ENCODE data around the gene HOXB4. TPM values are rescaled to one million over a fixed set of nuclear protein-coding genes. Genes with fewer than 3 reads are reported as not detected.

HOXB4 gene
- total RNA-seq, 2 donors from 2014 or later, result 0.41 to 1.1 TPM

DNA sequence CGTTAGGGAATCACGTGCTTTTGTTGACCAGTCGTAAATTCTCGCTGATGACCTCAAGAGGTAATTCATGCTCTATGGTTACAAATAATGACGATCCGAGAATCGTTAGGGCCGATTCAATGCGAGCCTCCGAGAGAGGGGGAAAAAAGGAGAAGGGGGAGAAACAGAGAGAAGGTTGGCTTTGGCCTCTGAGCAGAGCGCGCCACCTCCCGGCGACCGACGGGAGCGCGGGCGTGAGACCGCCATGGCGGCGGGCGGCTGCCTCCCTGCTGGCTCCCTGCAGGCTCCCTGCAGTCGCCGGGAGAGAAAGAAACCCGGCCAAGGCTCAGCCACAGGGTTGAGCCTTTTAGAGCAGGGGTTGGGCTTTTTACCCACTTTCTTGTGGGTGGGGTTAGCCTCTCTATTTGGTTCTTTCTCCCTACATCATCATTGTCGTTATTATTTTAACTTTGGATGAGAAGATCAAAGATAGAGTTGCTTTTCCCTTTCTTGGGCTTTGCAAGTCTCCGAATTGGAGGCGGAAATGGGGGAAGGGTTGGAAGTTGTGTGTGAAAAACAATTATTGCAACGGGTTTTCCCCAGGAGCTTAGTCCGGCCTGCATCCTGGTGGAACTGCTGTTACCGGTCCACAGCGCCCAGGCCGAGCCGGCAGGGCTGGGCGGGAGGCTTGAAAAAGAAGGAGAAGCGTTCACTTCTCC lies 15.8 kb upstream of the HOXB4 start:
- Histone ChIP-seq H3K27me3 (replicated peaks; ENCODE audit: insufficient read depth) (peaks cover 39% of the 10 kb centered on the region), H3K4me1 (replicated peaks) (no peaks in the 10 kb centered on the region), H3K36me3 (no peaks in the 10 kb centered on the region), H3K9me3 (no peaks in the 10 kb centered on the region), H3K27ac (no peak overlapping the region), H3K4me3 (no peak overlapping the region)
- no peak for TF ChIP-seq POLR2A (IDR thresholded peaks at IDR 0.05)
- TF ChIP-seq, protein P1, sequence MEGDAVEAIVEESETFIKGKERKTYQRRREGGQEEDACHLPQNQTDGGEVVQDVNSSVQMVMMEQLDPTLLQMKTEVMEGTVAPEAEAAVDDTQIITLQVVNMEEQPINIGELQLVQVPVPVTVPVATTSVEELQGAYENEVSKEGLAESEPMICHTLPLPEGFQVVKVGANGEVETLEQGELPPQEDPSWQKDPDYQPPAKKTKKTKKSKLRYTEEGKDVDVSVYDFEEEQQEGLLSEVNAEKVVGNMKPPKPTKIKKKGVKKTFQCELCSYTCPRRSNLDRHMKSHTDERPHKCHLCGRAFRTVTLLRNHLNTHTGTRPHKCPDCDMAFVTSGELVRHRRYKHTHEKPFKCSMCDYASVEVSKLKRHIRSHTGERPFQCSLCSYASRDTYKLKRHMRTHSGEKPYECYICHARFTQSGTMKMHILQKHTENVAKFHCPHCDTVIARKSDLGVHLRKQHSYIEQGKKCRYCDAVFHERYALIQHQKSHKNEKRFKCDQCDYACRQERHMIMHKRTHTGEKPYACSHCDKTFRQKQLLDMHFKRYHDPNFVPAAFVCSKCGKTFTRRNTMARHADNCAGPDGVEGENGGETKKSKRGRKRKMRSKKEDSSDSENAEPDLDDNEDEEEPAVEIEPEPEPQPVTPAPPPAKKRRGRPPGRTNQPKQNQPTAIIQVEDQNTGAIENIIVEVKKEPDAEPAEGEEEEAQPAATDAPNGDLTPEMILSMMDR (IDR thresholded peaks at IDR 0.05), result peak; percentile 41 to 83 (median 68)
- peak; percentile 20 for DNase-seq (ENCODE audit: low spot score)
- intact Hi-C loops (cut with DNase I), result no loop called here
- WGBS, result 28% methylated on average over 37 of the region's 37 CpGs

DNA sequence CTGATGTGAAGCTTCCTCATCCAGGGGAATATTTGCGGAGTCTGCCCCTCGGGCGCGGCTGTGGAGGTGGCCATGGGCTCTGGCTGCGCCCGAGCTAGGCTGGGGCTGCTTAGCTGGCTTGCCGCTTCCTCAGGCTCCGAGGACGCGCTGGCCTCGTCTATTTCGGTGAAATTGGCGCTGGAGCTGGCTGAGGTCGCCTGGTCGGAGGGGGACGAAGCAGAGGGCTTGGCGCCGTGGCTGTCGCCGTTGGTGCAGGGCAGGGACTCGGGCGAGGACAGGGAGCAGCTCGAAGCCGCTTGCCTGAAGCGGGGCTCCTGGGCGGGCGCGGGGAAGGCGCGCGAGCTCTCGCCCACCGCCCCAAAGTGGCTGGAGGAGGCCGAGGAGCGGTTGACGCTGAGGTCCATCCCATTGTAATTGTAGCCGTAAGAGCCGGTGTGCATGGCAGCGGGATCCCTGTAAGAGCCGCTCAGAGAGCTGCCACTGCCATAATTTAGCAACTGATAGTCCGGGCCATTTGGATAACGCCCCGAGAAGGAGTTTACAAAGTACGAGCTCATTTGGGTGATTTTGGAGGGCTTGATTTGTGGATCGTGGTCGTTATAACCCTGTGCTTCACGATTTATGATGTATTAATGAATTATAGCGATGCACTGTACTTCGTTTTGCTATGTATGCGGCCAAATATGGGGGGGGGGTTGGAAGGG lies 15.1 kb upstream of the HOXB4 start, which contains the start of gene HOXB5:
HOXB5 (minus strand) TSS at position 654 of the 704 bp plus-strand sequence; CDS start at position 557, 97 bp downstream.
- intact Hi-C loops (cut with DNase I), result no loop called here
- TF ChIP-seq POLR2A (IDR thresholded peaks at IDR 0.05) (no peak), POLR2AphosphoS5 (IDR thresholded peaks at IDR 0.05) (no peak)
- TF ChIP-seq, protein P1 (IDR thresholded peaks at IDR 0.05), result no peak
- H3K4me1 ChIP-seq (replicated peaks), result no peaks in the 10 kb centered on the region
- H3K9me3 ChIP-seq, result no peaks in the 10 kb centered on the region
- H3K36me3 ChIP-seq, result no peaks in the 10 kb centered on the region
- no peak within 1 kb of the TSS for H3K4me3 ChIP-seq
- peaks cover 39% of the 10 kb centered on the region for H3K27me3 ChIP-seq (replicated peaks; ENCODE audit: insufficient read depth)
- no peak for DNase-seq (ENCODE audit: low spot score)
- 47% methylated on average over 50 of the region's 50 CpGs for WGBS
- no peak within 1 kb of the TSS for H3K27ac ChIP-seq

DNA sequence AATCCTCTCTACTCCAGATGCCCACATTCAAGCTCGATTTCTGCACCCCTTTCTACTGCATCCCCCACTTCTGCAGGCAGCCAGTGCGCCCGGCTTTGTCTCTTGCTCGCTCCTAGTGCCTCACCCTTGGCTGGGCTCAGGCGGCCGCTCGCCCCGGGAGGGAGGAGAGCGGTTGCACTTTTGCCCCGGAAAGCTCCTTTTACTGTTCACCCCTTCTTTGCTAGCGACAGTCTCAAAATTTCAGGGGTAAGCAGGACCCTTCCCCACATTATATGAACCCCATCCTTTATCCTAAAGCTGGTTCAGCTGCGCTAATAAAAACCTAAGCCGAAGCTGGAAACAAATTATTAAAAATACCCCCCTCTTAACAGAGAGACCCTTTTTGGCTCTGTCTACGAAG lies 14.4 kb upstream of the HOXB4 start:
- H3K4me1 ChIP-seq (replicated peaks), result no peaks in the 10 kb centered on the region
- no peak overlapping the region for H3K4me3 ChIP-seq
- no peaks in the 10 kb centered on the region for H3K9me3 ChIP-seq
- no peak overlapping the region for H3K27ac ChIP-seq
- no peak for DNase-seq (ENCODE audit: low spot score)
- intact Hi-C loops (cut with DNase I), result no loop called here
- H3K27me3 ChIP-seq (replicated peaks; ENCODE audit: insufficient read depth), result peaks cover 39% of the 10 kb centered on the region
- TF ChIP-seq POLR2A (IDR thresholded peaks at IDR 0.05) (no peak), POLR2AphosphoS5 (IDR thresholded peaks at IDR 0.05) (no peak)
- TF ChIP-seq, protein P1 (IDR thresholded peaks at IDR 0.05), result no peak
- 47% methylated on average over 14 of the region's 14 CpGs for WGBS
- H3K36me3 ChIP-seq, result no peaks in the 10 kb centered on the region

DNA sequence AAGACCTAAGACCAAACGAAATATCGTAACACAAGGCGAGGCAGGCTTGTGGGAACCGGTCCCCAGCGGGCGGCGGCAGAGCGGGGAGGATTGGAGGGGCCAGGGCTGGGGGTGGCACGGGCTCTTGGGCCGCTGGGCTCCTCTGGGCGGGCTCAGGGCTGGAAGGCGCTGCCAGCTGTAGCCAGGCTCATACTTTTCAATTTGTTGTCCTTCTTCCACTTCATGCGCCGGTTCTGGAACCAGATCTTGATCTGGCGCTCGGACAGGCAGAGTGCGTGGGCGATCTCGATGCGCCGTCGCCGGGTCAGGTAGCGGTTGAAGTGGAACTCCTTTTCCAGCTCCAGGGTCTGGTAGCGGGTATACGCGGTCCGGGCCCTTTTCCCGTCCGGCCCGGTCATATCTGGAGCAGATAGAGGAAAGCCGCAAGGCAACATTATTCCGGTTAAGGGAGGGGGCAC lies 13.9 kb upstream of the HOXB4 start:
- no peak for DNase-seq (ENCODE audit: low spot score)
- Histone ChIP-seq H3K4me1 (replicated peaks) (no peaks in the 10 kb centered on the region), H3K4me3 (no peak overlapping the region), H3K27ac (no peak overlapping the region), H3K9me3 (no peaks in the 10 kb centered on the region), H3K36me3 (no peaks in the 10 kb centered on the region), H3K27me3 (replicated peaks; ENCODE audit: insufficient read depth) (peaks cover 37% of the 10 kb centered on the region)
- TF ChIP-seq, protein P1 (IDR thresholded peaks at IDR 0.05), result no peak
- TF ChIP-seq POLR2AphosphoS5 (IDR thresholded peaks at IDR 0.05), result no peak
- 52% methylated on average over 33 of the region's 33 CpGs for WGBS
- intact Hi-C loops (cut with DNase I), result no loop called here

Measured in prostate gland (tissue), 2 donors.